ENCODE measurements around the gene LPIN1.

LPIN1 gene

GRCh38 chr2:11770531-11771188 lies 24.2 kb downstream of the LPIN1 start:
- H3K4me3 ChIP-seq (ENCODE audit: low read length), result no peak overlapping the region
- TF ChIP-seq CTCF (conservative IDR thresholded peaks at IDR 0.05; ENCODE audit: low read length), result no peak
- DNase-seq (ENCODE audit: low read depth), result no peak

GRCh38 chr2:11771971-11772615 lies 25.7 kb downstream of the LPIN1 start:
- no peak overlapping the region for H3K4me3 ChIP-seq (ENCODE audit: low read length)
- no peak for DNase-seq (ENCODE audit: low read depth)
- no peak for TF ChIP-seq CTCF (conservative IDR thresholded peaks at IDR 0.05; ENCODE audit: low read length)

GRCh38 chr2:11773111-11773510 lies 26.7 kb downstream of the LPIN1 start:
- TF ChIP-seq CTCF (conservative IDR thresholded peaks at IDR 0.05; ENCODE audit: low read length), result no peak
- no peak for DNase-seq (ENCODE audit: low read depth)
- no peak overlapping the region for H3K4me3 ChIP-seq (ENCODE audit: low read length)

GRCh38 chr2:11773747-11774525 lies 27.5 kb downstream of the LPIN1 start:
- DNase-seq (ENCODE audit: low read depth), result no peak
- TF ChIP-seq CTCF (conservative IDR thresholded peaks at IDR 0.05; ENCODE audit: low read length), result no peak
- H3K4me3 ChIP-seq (ENCODE audit: low read length), result no peak overlapping the region

GRCh38 chr2:11774600-11774999 lies 28.2 kb downstream of the LPIN1 start:
- TF ChIP-seq CTCF (conservative IDR thresholded peaks at IDR 0.05; ENCODE audit: low read length), result no peak
- no peak overlapping the region for H3K4me3 ChIP-seq (ENCODE audit: low read length)
- no peak for DNase-seq (ENCODE audit: low read depth)

- no peak for TF ChIP-seq CTCF (conservative IDR thresholded peaks at IDR 0.05; ENCODE audit: low read length)
- H3K4me3 ChIP-seq (ENCODE audit: low read length), result peak overlapping the region; percentile 15
- peak; percentile 75 for DNase-seq (ENCODE audit: low read depth)
Measured at GRCh38 chr2:11775384-11775783, 29.0 kb downstream of the LPIN1 start.
